SU-DHL-6 (cell line): ENCODE data around the gene LECT2.

Experiments
- H2AFZ ChIP-seq: fragments of 200-600 bp; sonication (generic); 2 replicates; pipeline ENCODE4 v1.6.1; 2014; ENCODE audit warnings: low read depth, mild to moderate bottlenecking, moderate library complexity, mixed read lengths, antibody characterized with exemption, low read length; ENCODE audit not compliant: severe bottlenecking
- H3F3A ChIP-seq: fragments of 200-600 bp; shearing (Covaris generic); 2 replicates; pipeline ENCODE4 v1.6.0; 2016; ENCODE audit warnings: antibody characterized with exemption, mild to moderate bottlenecking; ENCODE audit not compliant: insufficient read depth
- H3K27ac ChIP-seq: fragments of 200-600 bp; sonication (generic); 2 replicates; pipeline ENCODE4 v1.5.1; 2016; ENCODE audit warnings: low read depth, mild to moderate bottlenecking, low read length, moderate library complexity, mixed read lengths
- H3K27me3 ChIP-seq: fragments of 200-600 bp; sonication (generic), shearing (Covaris generic); 2 replicates; pipeline ENCODE4 v1.6.0; 2014; ENCODE audit warnings: mild to moderate bottlenecking, low read length
- H3K36me3 ChIP-seq: fragments of 200-600 bp; sonication (generic); 2 replicates; pipeline ENCODE4 v1.6.1; 2014; ENCODE audit warnings: mild to moderate bottlenecking, low read length, mixed read lengths
- H3K4me2 ChIP-seq: fragments of 300-600, 200-600 bp; shearing (Covaris generic), sonication (generic); 2 replicates; pipeline ENCODE4 v1.6.0; 2014; ENCODE audit warnings: low read length, low read depth, mild to moderate bottlenecking; ENCODE audit not compliant: poor library complexity, severe bottlenecking
- H3K4me3 ChIP-seq: fragments of 200-600 bp; sonication (generic); 2 replicates; pipeline ENCODE4 v1.5.1; 2014; ENCODE audit warnings: antibody characterized with exemption, low read length, mild to moderate bottlenecking, mixed read lengths; ENCODE audit not compliant: insufficient read depth, poor library complexity, severe bottlenecking
- H3K79me2 ChIP-seq: fragments of 200-600 bp; sonication (generic); 2 replicates; pipeline ENCODE4 v1.6.1; 2014; ENCODE audit warnings: mild to moderate bottlenecking, low read length, moderate library complexity; ENCODE audit not compliant: insufficient read depth
- H3K9ac ChIP-seq: fragments of 200-600 bp; sonication (generic); 2 replicates; pipeline ENCODE4 v1.7.0; 2014; ENCODE audit warnings: mild to moderate bottlenecking, low read length
- H3K9me2 ChIP-seq: fragments of 200-600 bp; sonication (generic); replicated peaks from 2 replicates; pipeline ENCODE4 v1.6.1; 2014; ENCODE audit warnings: low read length; ENCODE audit not compliant: insufficient read depth
- H3K9me3 ChIP-seq: fragments of 200-600 bp; sonication (generic); 2 replicates; pipeline ENCODE4 v1.6.1; 2014; ENCODE audit warnings: low read length, mixed read lengths; ENCODE audit not compliant: insufficient read depth
- H4K20me1 ChIP-seq: fragments of 200-600 bp; sonication (generic); 2 replicates; pipeline ENCODE4 v1.6.1; 2014; ENCODE audit warnings: low read depth, mild to moderate bottlenecking, antibody characterized with exemption, low read length, moderate library complexity, mixed read lengths
- CTCF ChIP-seq: fragments of 200-600 bp; sonication (generic); IDR thresholded peaks from one replicate; pipeline ENCODE4 v1.5.1; 2017; ENCODE audit warnings: antibody characterized with exemption, mild to moderate bottlenecking, low read length, moderate library complexity; ENCODE audit not compliant: insufficient read depth, poor library complexity, severe bottlenecking
- EZH2phosphoT487 ChIP-seq: fragments of 200-600 bp; sonication (generic), shearing (Covaris generic); conservative IDR thresholded peaks from 2 replicates; pipeline ENCODE4 v1.6.1; 2018; ENCODE audit warnings: mild to moderate bottlenecking, antibody characterized with exemption, low read length, moderate library complexity, mixed read lengths

LECT2 gene

GRCh38 chr5:135951257-135951656 lies 3.5 kb downstream of the LECT2 start:
- no peak overlapping the region for H3K9ac ChIP-seq
- no peaks in the 10 kb centered on the region for H3F3A ChIP-seq
- no peak overlapping the region for H3K4me3 ChIP-seq
- no peaks in the 10 kb centered on the region for H3K9me2 ChIP-seq
- TF ChIP-seq EZH2phosphoT487 (no peak), CTCF (no peak)
- no peaks in the 10 kb centered on the region for H3K9me3 ChIP-seq
- no peaks in the 10 kb centered on the region for H4K20me1 ChIP-seq
- no peak overlapping the region for H3K4me2 ChIP-seq
- no peaks in the 10 kb centered on the region for H3K36me3 ChIP-seq
- no peaks in the 10 kb centered on the region for H3K27me3 ChIP-seq
- H2AFZ ChIP-seq: no peak overlapping the region
- no peak overlapping the region for H3K27ac ChIP-seq
- no peaks in the 10 kb centered on the region for H3K79me2 ChIP-seq

GRCh38 chr5:135950611-135951010 lies 4.2 kb downstream of the LECT2 start:
- TF ChIP-seq EZH2phosphoT487: no peak
- no peak for TF ChIP-seq CTCF
- Histone ChIP-seq H3K9me3 (no peaks in the 10 kb centered on the region), H2AFZ (no peak overlapping the region), H3K4me3 (no peak overlapping the region), H4K20me1 (no peaks in the 10 kb centered on the region), H3K9me2 (no peaks in the 10 kb centered on the region), H3K79me2 (no peaks in the 10 kb centered on the region), H3K27ac (no peak overlapping the region), H3K27me3 (no peaks in the 10 kb centered on the region), H3K36me3 (no peaks in the 10 kb centered on the region), H3F3A (no peaks in the 10 kb centered on the region), H3K4me2 (no peak overlapping the region), H3K9ac (no peak overlapping the region)

GRCh38 chr5:135944967-135945560 lies 9.7 kb downstream of the LECT2 start:
- TF ChIP-seq CTCF: peak; percentile 82
- TF ChIP-seq EZH2phosphoT487: no peak
- H3K4me3 ChIP-seq: no peak overlapping the region
- no peaks in the 10 kb centered on the region for H3K27me3 ChIP-seq
- H3K9me3 ChIP-seq: no peaks in the 10 kb centered on the region
- no peak overlapping the region for H3K9ac ChIP-seq
- no peaks in the 10 kb centered on the region for H3K79me2 ChIP-seq
- H3K9me2 ChIP-seq: no peaks in the 10 kb centered on the region
- no peak overlapping the region for H3K27ac ChIP-seq
- H2AFZ ChIP-seq: no peak overlapping the region
- no peaks in the 10 kb centered on the region for H3F3A ChIP-seq
- H4K20me1 ChIP-seq: no peaks in the 10 kb centered on the region
- no peaks in the 10 kb centered on the region for H3K36me3 ChIP-seq
- H3K4me2 ChIP-seq: no peak overlapping the region
